ENCODE results near the gene ADAMTSL1.

The ADAMTSL1 gene

DNA sequence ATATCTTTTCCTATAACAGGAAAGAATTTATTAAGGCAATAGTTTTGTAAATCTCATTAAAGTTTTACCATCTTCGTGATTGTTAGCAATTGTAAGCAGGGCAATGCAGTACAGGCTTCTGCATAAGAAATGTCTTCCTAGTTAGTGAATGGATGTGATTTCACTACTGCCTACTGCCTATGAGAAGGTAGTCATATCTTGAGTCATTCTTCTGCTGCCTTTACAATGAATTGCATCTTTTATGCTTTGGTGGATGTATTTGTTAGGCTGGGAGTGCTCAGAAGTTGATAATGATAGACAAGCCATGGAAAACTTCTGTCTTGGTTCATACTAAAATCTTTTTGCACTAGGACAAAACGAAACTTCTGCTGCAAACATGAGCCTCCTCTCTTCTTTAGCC lies 128.0 kb downstream of the ADAMTSL1 start:
- in situ Hi-C loops (cut with MboI; ENCODE audit: low sequenced_read_pairs, unreplicated experiment), result no loop called here
- TF ChIP-seq CTCF (IDR thresholded peaks at IDR 0.05; ENCODE audit: borderline replicate concordance, control extremely low read depth, extremely low read depth, insufficient read depth, missing control alignments), result no peak
- no peak for DNase-seq (ENCODE audit: low spot score)

- DNase-seq (ENCODE audit: low spot score), result no peak
- no peak for TF ChIP-seq CTCF (IDR thresholded peaks at IDR 0.05; ENCODE audit: borderline replicate concordance, control extremely low read depth, extremely low read depth, insufficient read depth, missing control alignments)
- in situ Hi-C loops (cut with MboI; ENCODE audit: low sequenced_read_pairs, unreplicated experiment), result no loop called here
Measured at GRCh38 chr9:18604767-18605730, 131.1 kb downstream of the ADAMTSL1 start.

DNA sequence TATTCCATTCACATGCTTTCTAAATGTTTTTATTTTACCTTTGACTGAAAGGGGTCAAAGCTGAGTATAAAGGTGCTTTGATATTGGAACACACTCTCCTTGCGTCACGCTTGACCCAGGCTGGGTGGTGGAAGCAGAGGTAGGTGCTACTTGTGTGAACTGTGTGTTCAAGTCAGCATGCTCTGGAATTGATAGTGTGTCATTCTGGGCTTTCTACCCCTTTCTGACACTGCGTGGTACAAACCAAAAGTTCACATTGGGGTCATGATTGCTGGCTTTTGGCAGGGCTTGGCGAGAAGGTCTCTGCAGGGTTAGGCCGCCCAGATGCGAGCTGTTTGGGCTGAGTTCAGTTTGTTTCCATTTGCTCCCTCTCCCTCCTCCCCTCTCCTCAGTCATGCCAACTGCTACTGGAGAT lies 131.8 kb downstream of the ADAMTSL1 start:
- TF ChIP-seq CTCF (IDR thresholded peaks at IDR 0.05; ENCODE audit: borderline replicate concordance, control extremely low read depth, extremely low read depth, insufficient read depth, missing control alignments), result no peak
- DNase-seq (ENCODE audit: low spot score), result no peak
- in situ Hi-C loops (cut with MboI; ENCODE audit: low sequenced_read_pairs, unreplicated experiment), result no loop called here

DNA sequence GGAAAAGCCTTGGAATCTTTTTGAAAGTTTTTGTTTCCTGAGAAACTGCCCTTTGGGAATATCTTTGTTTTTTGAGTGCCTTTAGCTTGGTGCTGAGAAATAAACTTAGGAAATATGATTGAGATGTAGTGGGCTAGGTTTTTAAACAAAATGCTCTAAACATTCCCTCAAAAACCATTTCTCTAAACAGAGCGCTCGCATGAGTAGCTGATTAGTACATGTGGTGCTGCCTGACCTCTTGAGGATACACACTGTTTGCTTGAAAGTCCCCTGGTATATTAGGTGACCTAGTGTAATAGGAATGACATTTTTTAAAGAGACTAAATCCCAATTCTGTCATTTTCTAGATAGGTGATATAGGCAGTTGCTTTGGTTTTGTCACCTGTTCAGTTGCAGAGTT lies 132.3 kb downstream of the ADAMTSL1 start:
- no peak for TF ChIP-seq CTCF (IDR thresholded peaks at IDR 0.05; ENCODE audit: borderline replicate concordance, control extremely low read depth, extremely low read depth, insufficient read depth, missing control alignments)
- DNase-seq (ENCODE audit: low spot score), result no peak
- in situ Hi-C loops (cut with MboI; ENCODE audit: low sequenced_read_pairs, unreplicated experiment), result no loop called here

DNA sequence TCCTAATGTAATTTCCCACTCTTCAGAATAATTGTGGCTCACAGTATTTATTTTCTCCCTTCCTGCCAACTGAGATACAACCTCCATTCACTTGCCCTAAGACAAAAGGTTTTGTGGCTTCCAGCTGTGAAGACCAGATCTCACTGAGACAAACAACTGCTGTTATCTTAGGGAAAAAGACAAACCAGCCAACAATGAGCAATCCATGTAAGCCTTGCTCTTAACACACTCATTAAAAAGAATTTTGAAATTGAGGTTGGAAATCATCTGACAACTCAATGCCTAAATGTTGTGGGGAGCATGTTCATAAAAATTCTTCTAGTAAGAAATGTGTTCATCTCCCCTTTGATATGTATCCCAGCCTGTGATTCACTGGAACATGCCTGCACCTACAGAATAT lies 132.9 kb downstream of the ADAMTSL1 start:
- in situ Hi-C loops (cut with MboI; ENCODE audit: low sequenced_read_pairs, unreplicated experiment), result no loop called here
- TF ChIP-seq CTCF (IDR thresholded peaks at IDR 0.05; ENCODE audit: borderline replicate concordance, control extremely low read depth, extremely low read depth, insufficient read depth, missing control alignments), result no peak
- DNase-seq (ENCODE audit: low spot score), result no peak

- in situ Hi-C loops (cut with MboI; ENCODE audit: low sequenced_read_pairs, unreplicated experiment), result no loop called here
- no peak for DNase-seq (ENCODE audit: low spot score)
- no peak for TF ChIP-seq CTCF (IDR thresholded peaks at IDR 0.05; ENCODE audit: borderline replicate concordance, control extremely low read depth, extremely low read depth, insufficient read depth, missing control alignments)
Measured at GRCh38 chr9:18608371-18608770, 134.4 kb downstream of the ADAMTSL1 start.
